HepG2 (cell line): ENCODE data around the gene EGFR. TPM values are rescaled to one million over a fixed set of nuclear protein-coding genes. Genes with fewer than 3 reads are reported as not detected.

Experiments
- ATAC-seq: fragments of 200-7000 bp; cut with Tn5 transposase; 3 replicates; pipeline ENCODE4 v1.9.1; 2020; ENCODE audit warnings: mild to moderate bottlenecking, moderate library complexity
- BruUV-seq: library from RNA; stranded (reverse); fragments of 400-500 nt; replicated peaks from 2 replicates; lab custom pipeline; 2021; lab: Mats Ljungman, UMichigan
- CTCF ChIA-PET: fragments of 300-600 bp; formaldehyde crosslinking; extraction: SDS; loops from one replicate; lab custom pipeline; 2021; ENCODE audit warnings: low total read pairs, inconsistent platforms, low intra/inter-chr PET ratio; lab: Yijun Ruan, JAX
- POLR2A ChIA-PET: fragments of 350-600 bp; sonication (Branson Sonifier 250); formaldehyde crosslinking; loops from one replicate; lab custom pipeline; 2020; ENCODE audit warnings: antibody characterized with exemption, inconsistent platforms; lab: Yijun Ruan, JAX
- DNase-seq: peaks from one replicate; pipeline ENCODE4 v3.0.0-alpha.2; 2015; ENCODE audit warnings: low spot score
- FAIRE-seq: peaks from 3 replicates; lab custom pipeline; 2011; peaks lifted over from hg19 to GRCh38; lab: Jason Lieb, UNC
- H2AFZ ChIP-seq: one replicate; pipeline ENCODE4 v1.6.1; 2011; ENCODE audit warnings: low read length, inconsistent platforms
- H3K27ac ChIP-seq: fragments of 300-600 bp; 3 replicates; pipeline ENCODE4 v1.8.0; 2011; ENCODE audit warnings: mixed run types, mild to moderate bottlenecking, mixed read lengths, low read length, inconsistent platforms; ENCODE audit not compliant: insufficient read depth; ENCODE audit errors: extremely low read length
- H3K27me3 ChIP-seq, 2 experiments: fragments of 200-600 bp in 1 of 2; 2 replicates in 1 of 2; 3 replicates in 1 of 2; pipeline versions ENCODE4 v1.6.0 to v1.8.0; 2011; ENCODE audit warnings: low read length in 2 of 2, mild to moderate bottlenecking in 2 of 2, moderate library complexity in 2 of 2, inconsistent platforms in 1 of 2; ENCODE audit not compliant: insufficient read depth in 2 of 2, control insufficient read depth in 1 of 2
- H3K36me3 ChIP-seq, 2 experiments: fragments of 200-600 bp in 1 of 2; replicated peaks in 1 of 2; 2 replicates in 1 of 2; 3 replicates in 1 of 2; pipeline versions ENCODE4 v1.5.1 to v1.8.0; 2011; ENCODE audit warnings: low read length in 2 of 2, inconsistent platforms in 1 of 2; ENCODE audit not compliant: insufficient read depth in 2 of 2, control insufficient read depth in 1 of 2
- H3K4me1 ChIP-seq: 2 replicates; pipeline ENCODE4 v1.5.1; 2012; ENCODE audit warnings: low read length, inconsistent platforms; ENCODE audit not compliant: insufficient read depth
- H3K4me2 ChIP-seq: 2 replicates; pipeline ENCODE4 v1.6.0; 2011; ENCODE audit warnings: low read depth, low read length, inconsistent platforms
- H3K4me3 ChIP-seq, 3 experiments: fragments of 200-600 bp in 1 of 3; sonication (generic), shearing (Covaris generic) in 1 of 3; replicated peaks in 1 of 3; 2 replicates each; pipeline ENCODE4 v1.5.1; 2011 to 2016; ENCODE audit warnings: low read length in 3 of 3, inconsistent platforms in 2 of 3, low read depth in 2 of 3, mild to moderate bottlenecking in 2 of 3, control low read depth in 1 of 3, mixed read lengths in 1 of 3; ENCODE audit not compliant: insufficient read depth in 1 of 3
- H3K79me2 ChIP-seq: one replicate; pipeline ENCODE4 v1.6.1; 2011; ENCODE audit warnings: low read length, inconsistent platforms; ENCODE audit not compliant: insufficient read depth
- H3K9ac ChIP-seq: 2 replicates; pipeline ENCODE4 v1.6.0; 2011; ENCODE audit warnings: mild to moderate bottlenecking, low read depth, low read length, inconsistent platforms; ENCODE audit not compliant: insufficient read depth
- H3K9me3 ChIP-seq: 2 replicates; pipeline ENCODE4 v1.5.1; 2012; ENCODE audit warnings: mild to moderate bottlenecking, low read length
- H4K20me1 ChIP-seq: 2 replicates; pipeline ENCODE4 v1.6.0; 2011; ENCODE audit warnings: inconsistent platforms, mild to moderate bottlenecking, low read length, moderate library complexity; ENCODE audit not compliant: insufficient read depth
- ETV6 ChIP-seq: sonication (generic); formaldehyde crosslinking; conservative IDR thresholded peaks from 2 replicates; pipeline ENCODE4 v1.4.0; 2020; ENCODE audit warnings: missing genetic modification reagents
- HNF4G ChIP-seq, 2 experiments: sonication (generic) in 1 of 2; formaldehyde crosslinking in 1 of 2; IDR thresholded peaks; 2 replicates each; pipeline versions ENCODE4 v1.4.0 to v1.6.1; 2011 to 2020; ENCODE audit warnings: borderline replicate concordance in 2 of 2, low read depth in 2 of 2, mild to moderate bottlenecking in 2 of 2, low read length in 1 of 2, missing genetic modification reagents in 1 of 2, moderate library complexity in 1 of 2
- HNRNPL ChIP-seq: fragments of 200-400 bp; formaldehyde crosslinking; IDR thresholded peaks from 2 replicates; pipeline ENCODE4 v1.6.1; 2017; ENCODE audit warnings: mild to moderate bottlenecking, low read depth, low read length
- KDM5B ChIP-seq: sonication (generic); formaldehyde crosslinking; IDR thresholded peaks from 2 replicates; pipeline ENCODE4 v1.4.0; 2020; ENCODE audit warnings: missing genetic modification reagents, mild to moderate bottlenecking, borderline replicate concordance
- WIZ ChIP-seq: sonication (generic); formaldehyde crosslinking; IDR thresholded peaks from 2 replicates; pipeline ENCODE4 v1.5.1; 2020; ENCODE audit warnings: mild to moderate bottlenecking, missing genetic modification reagents
- ZNF605 ChIP-seq: sonication (generic); formaldehyde crosslinking; IDR thresholded peaks from 2 replicates; pipeline ENCODE4 v1.8.0; 2022; ENCODE audit warnings: mild to moderate bottlenecking, missing genetic modification reagents
- ZSCAN25 ChIP-seq: sonication (generic); formaldehyde crosslinking; IDR thresholded peaks from 2 replicates; pipeline ENCODE4 v1.8.0; 2022; ENCODE audit warnings: mild to moderate bottlenecking, missing genetic modification reagents
- WGBS: methylation state at CpG from one replicate; pipeline ENCODE4 v1.1.6; 2017; ENCODE audit warnings: low lambda C conversion rate; 5-methylcytosine and 5-hydroxymethylcytosine counted together
- in situ Hi-C: cut with HindIII; loops from 2 replicates; pipeline ENCODE4 v1.10.0; 2017; ENCODE audit warnings: low pct_unique_long_range_greater_than_20kb; ENCODE audit not compliant: extremely low pct_ligation_motif_present
- intact Hi-C: fragments of 100-400 bp; cut with micrococcal nuclease; formaldehyde crosslinking; loops from one replicate; pipeline ENCODE4 v1.10.0; 2022; ENCODE audit not compliant: unreplicated experiment
- polyA plus RNA-seq, 8 experiments: library from polyadenylated mRNA; depleted of rRNA in 3 of 8; stranded (reverse) in 7 of 8; unstranded in 1 of 8; fragments of >200 nt; fragmentation: Illumina TruSeq in 4 of 8; extraction: Trizol in 4 of 8; gene quantifications; 2 replicates each; pipeline versions ENCODE4 v1.2.1 to v1.2.3, GENCODE V29; 2011 to 2016; ENCODE audit warnings: low read depth in 4 of 8, missing spikeins in 1 of 8, mixed read lengths in 1 of 8; ENCODE audit not compliant: insufficient read depth in 1 of 8
- total RNA-seq, 5 experiments: library from RNA; depleted of rRNA; stranded (reverse); fragments of >200 nt; fragmentation: Illumina TruSeq; extraction: Trizol; gene quantifications; 2 replicates each; pipeline ENCODE4 v1.2.3, GENCODE V29; 2016; ENCODE audit warnings: low read depth in 1 of 5

Gene EGFR
- total and polyA plus RNA-seq, 2 of the 13 experiments (the other 11 are each of a cell fraction or from before 2014, with no cell fraction given): 7.0 to 10.0 TPM

GRCh38 chr7:55018361-55019190 lies at the start of gene EGFR (continued):
- TF ChIP-seq ZNF605 (no peak), ETV6 (CRISPR knock-in tag) (no peak), HNRNPL (peak; percentile 55; the same call in 1 of the 2 replicates), KDM5B (CRISPR knock-in tag) (no peak)

GRCh38 chr7:54969208-54969967 lies 49.4 kb upstream of the EGFR start:
- in situ Hi-C loops (no loop called here), intact Hi-C loops (no loop called here)
- Histone ChIP-seq H3K27me3 (peaks cover 0 to 5% of the 10 kb centered on the region in 2 experiments; a peak in 2 of 5 replicates), H2AFZ (no peak overlapping the region), H3K4me1 (peaks cover 8% of the 10 kb centered on the region; the same call in 1 of the 2 replicates), H3K4me2 (no peak overlapping the region), H3K9me3 (no peaks in the 10 kb centered on the region), H3K4me3 (no peak overlapping the region), H3K27ac (no peak overlapping the region), H3K9ac (no peak overlapping the region), H4K20me1 (no peaks in the 10 kb centered on the region), H3K79me2 (no peaks in the 10 kb centered on the region), H3K36me3 (no peaks in the 10 kb centered on the region)
- DNase-seq: no peak
- ChIA-PET POLR2A (no interaction called here), CTCF (no interaction called here)
- TF ChIP-seq ZSCAN25: no peak
- TF ChIP-seq HNF4G (IDR thresholded peaks at IDR 0.05; ENCODE audit: borderline replicate concordance, low read depth, low read length): no peak
- TF ChIP-seq HNF4G (CRISPR knock-in tag; IDR thresholded peaks at IDR 0.05; ENCODE audit: borderline replicate concordance, low read depth): no peak
- no peak for TF ChIP-seq WIZ (CRISPR knock-in tag)
- no TSS peak for BruUV-seq
- no peak for ATAC-seq
- FAIRE-seq: no peak
- WGBS: 59% methylated on average over 13 of the region's 13 CpGs
